ENCODE data around the gene RRAGD. TPM values are rescaled to one million over a fixed set of nuclear protein-coding genes. Genes with fewer than 3 reads are reported as not detected.

RRAGD gene
- total and polyA plus RNA-seq, 2 of the 13 experiments (the other 11 are each of a cell fraction or from before 2014, with no cell fraction given): 0.35 to 0.53 TPM

GRCh38 chr6:89352278-89353117, 59.6 kb downstream of the RRAGD start, which contains the start of gene UBE2J1 (continued):
- TF ChIP-seq ARID3A (IDR thresholded peaks at IDR 0.05; ENCODE audit: low read depth, low read length) (no peak), ZNF160 (CRISPR knock-in tag; IDR thresholded peaks at IDR 0.05) (peak; percentile 53), ZSCAN25 (CRISPR knock-in tag; IDR thresholded peaks at IDR 0.05) (peak; percentile 61; the same call in 1 of the 2 replicates), PHF21A (CRISPR knock-in tag; IDR thresholded peaks at IDR 0.05) (no peak; the same call in 1 of the 2 replicates), REXO4 (CRISPR knock-in tag; IDR thresholded peaks at IDR 0.05; ENCODE audit: borderline replicate concordance) (no peak), DNMT3B (CRISPR knock-in tag; conservative IDR thresholded peaks at IDR 0.05) (no peak), PAF1 (CRISPR knock-in tag; IDR thresholded peaks at IDR 0.05) (no peak), MBNL3 (CRISPR knock-in tag; conservative IDR thresholded peaks at IDR 0.05) (no peak), ZNF281 (CRISPR knock-in tag; IDR thresholded peaks at IDR 0.05; ENCODE audit: borderline replicate concordance) (no peak), PLSCR1 (CRISPR knock-in tag; IDR thresholded peaks at IDR 0.05; ENCODE audit: borderline replicate concordance) (no peak), TGIF2 (CRISPR knock-in tag; IDR thresholded peaks at IDR 0.05) (no peak; the same call in 1 of the 2 replicates), IRF2 (CRISPR knock-in tag; IDR thresholded peaks at IDR 0.05) (peak; percentile 24; the same call in 1 of the 2 replicates), AHR (CRISPR knock-in tag; IDR thresholded peaks at IDR 0.05) (peak; percentile 55; the same call in 1 of the 2 replicates), SCMH1 (CRISPR knock-in tag; IDR thresholded peaks at IDR 0.05; ENCODE audit: borderline replicate concordance) (no peak), BCL3 (CRISPR knock-in tag; IDR thresholded peaks at IDR 0.05) (peak; percentile 86; the same call in 1 of the 2 replicates), ZNF678 (CRISPR knock-in tag; IDR thresholded peaks at IDR 0.05) (peak; percentile 84; the same call in 1 of the 2 replicates), ZUFSP (CRISPR knock-in tag; IDR thresholded peaks at IDR 0.05; ENCODE audit: borderline replicate concordance) (no peak), FOSL1 (CRISPR knock-in tag; IDR thresholded peaks at IDR 0.05; ENCODE audit: borderline replicate concordance) (no peak), KLF15 (CRISPR knock-in tag; IDR thresholded peaks at IDR 0.05; ENCODE audit: borderline replicate concordance) (peak; percentile 11; the same call in 1 of the 2 replicates), ZNF772 (CRISPR knock-in tag; IDR thresholded peaks at IDR 0.05) (peak; percentile 74; the same call in 1 of the 2 replicates), DR1 (CRISPR knock-in tag; IDR thresholded peaks at IDR 0.05) (no peak; the same call in 1 of the 2 replicates)

Data from HepG2 (cell line).